Osteocyte (in vitro differentiated cells): ENCODE measurements around the gene ADCY4. TPM values are rescaled to one million over a fixed set of nuclear protein-coding genes. Genes with fewer than 3 reads are reported as not detected.
"Not testable (repeated sequence)": the region's sequence is repeated elsewhere in the genome, so short reads cannot be mapped to it uniquely, and the experiment has no call there.

Source experiments
- DNase-seq: peaks from one replicate; pipeline ENCODE4 v3.0.0; 2021; ENCODE audit warnings: mixed read lengths; ENCODE audit not compliant: unreplicated experiment; ENCODE audit errors: extremely low spot score
- H3K27ac Mint-ChIP-seq: one replicate; pipeline ENCODE4 v1.8.0; 2021; ENCODE audit warnings: mild to moderate bottlenecking, mixed read lengths; ENCODE audit not compliant: unreplicated experiment
- H3K27me3 Mint-ChIP-seq: one replicate; pipeline ENCODE4 v1.8.0; 2021; ENCODE audit warnings: mixed read lengths; ENCODE audit not compliant: unreplicated experiment
- H3K36me3 Mint-ChIP-seq: one replicate; pipeline ENCODE4 v1.8.0; 2021; ENCODE audit warnings: mixed read lengths; ENCODE audit not compliant: unreplicated experiment
- H3K4me1 Mint-ChIP-seq: one replicate; pipeline ENCODE4 v1.8.0; 2021; ENCODE audit warnings: mixed read lengths; ENCODE audit not compliant: unreplicated experiment
- H3K4me3 Mint-ChIP-seq: one replicate; pipeline ENCODE4 v1.8.0; 2021; ENCODE audit warnings: mild to moderate bottlenecking, moderate library complexity, mixed read lengths; ENCODE audit not compliant: unreplicated experiment
- H3K9me3 Mint-ChIP-seq: one replicate; pipeline ENCODE4 v1.8.0; 2021; ENCODE audit warnings: mixed read lengths; ENCODE audit not compliant: unreplicated experiment
- total RNA-seq: library from RNA; stranded (reverse); gene quantifications from 2 replicates; pipeline ENCODE4 v1.2.1, GENCODE V29; 2021
- TF ChIP-seq, protein P1 (sequence below): fragments of 200-600 bp; sonication (generic); IDR thresholded peaks from 2 replicates; pipeline ENCODE4 v1.5.0; 2021; ENCODE audit warnings: antibody characterized with exemption, mild to moderate bottlenecking, moderate library complexity

The ADCY4 gene
- total RNA-seq, 1 donor from 2014 or later = 25.3 TPM

DNA sequence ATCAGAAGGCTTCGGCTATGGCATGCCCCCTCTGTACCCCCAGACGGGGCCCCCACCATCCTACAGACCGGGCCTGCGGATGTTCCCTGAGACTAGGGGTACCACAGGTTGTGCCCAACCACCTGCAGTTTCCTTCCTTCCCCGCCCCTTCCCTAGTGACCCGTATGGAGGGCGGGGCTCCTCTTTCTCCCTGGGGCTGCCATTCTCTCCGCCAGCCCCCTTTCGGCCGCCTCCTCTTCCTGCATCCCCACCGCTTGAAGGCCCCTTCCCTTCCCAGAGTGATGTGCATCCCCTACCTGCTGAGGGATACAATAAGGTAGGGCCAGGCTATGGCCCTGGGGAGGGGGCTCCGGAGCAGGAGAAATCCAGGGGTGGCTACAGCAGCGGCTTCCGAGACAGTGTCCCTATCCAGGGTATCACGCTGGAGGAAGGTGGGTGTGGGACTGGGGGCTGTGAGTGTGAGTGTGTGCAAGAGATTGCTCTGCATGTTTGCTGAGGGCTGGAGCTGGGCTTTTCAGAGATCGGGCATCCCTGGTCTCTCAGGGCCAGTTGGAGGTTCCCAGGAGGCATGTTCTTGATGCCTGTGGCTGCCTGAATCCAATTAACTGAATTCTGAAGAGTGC is 41.7 kb upstream of the ADCY4 start:
- Mint-ChIP-seq H3K4me3 (no peak overlapping the region), H3K36me3 (peaks cover 35% of the 10 kb centered on the region), H3K27me3 (no peaks in the 10 kb centered on the region), H3K4me1 (peaks cover 22% of the 10 kb centered on the region), H3K27ac (no peak overlapping the region), H3K9me3 (no peaks in the 10 kb centered on the region)
- DNase-seq = no peak
- TF ChIP-seq, protein P1, sequence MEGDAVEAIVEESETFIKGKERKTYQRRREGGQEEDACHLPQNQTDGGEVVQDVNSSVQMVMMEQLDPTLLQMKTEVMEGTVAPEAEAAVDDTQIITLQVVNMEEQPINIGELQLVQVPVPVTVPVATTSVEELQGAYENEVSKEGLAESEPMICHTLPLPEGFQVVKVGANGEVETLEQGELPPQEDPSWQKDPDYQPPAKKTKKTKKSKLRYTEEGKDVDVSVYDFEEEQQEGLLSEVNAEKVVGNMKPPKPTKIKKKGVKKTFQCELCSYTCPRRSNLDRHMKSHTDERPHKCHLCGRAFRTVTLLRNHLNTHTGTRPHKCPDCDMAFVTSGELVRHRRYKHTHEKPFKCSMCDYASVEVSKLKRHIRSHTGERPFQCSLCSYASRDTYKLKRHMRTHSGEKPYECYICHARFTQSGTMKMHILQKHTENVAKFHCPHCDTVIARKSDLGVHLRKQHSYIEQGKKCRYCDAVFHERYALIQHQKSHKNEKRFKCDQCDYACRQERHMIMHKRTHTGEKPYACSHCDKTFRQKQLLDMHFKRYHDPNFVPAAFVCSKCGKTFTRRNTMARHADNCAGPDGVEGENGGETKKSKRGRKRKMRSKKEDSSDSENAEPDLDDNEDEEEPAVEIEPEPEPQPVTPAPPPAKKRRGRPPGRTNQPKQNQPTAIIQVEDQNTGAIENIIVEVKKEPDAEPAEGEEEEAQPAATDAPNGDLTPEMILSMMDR = no peak

DNA sequence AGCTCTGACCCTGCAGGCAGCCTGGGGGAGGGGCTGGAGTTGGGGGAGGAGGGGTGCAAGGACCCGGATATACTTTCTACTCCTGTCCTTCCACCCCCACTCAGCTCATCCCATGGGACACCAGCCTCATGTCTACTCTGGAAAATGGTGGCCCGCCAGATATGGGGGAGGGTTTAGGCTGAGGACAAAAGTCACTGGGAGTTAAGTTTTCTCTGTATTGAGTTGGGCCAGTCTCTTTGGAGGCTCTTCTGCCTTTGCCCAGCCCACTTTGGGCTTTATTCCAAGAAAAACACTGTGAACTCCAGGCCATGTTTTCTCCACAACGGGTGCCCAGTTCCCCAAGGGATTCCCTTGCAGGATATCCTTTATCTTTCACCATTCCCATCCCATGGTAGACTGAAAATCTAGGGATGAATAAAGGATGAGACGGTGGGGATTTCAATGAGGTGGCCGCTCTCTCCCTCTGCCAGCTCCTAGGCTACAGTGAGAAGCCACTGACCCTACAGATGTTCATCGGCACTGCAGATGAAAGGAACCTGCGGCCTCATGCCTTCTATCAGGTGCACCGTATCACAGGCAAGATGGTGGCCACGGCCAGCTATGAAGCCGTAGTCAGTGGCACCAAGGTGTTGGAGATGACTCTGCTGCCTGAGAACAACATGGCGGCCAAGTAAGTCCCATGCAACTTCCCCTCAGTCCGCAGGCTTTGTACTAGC is 38.0 kb upstream of the ADCY4 start:
- peaks cover 39% of the 10 kb centered on the region for H3K36me3 Mint-ChIP-seq
- TF ChIP-seq, protein P1 = no peak
- H3K27me3 Mint-ChIP-seq = no peaks in the 10 kb centered on the region
- H3K27ac Mint-ChIP-seq = no peak overlapping the region
- no peak overlapping the region for H3K4me3 Mint-ChIP-seq
- DNase-seq = no peak
- no peaks in the 10 kb centered on the region for H3K9me3 Mint-ChIP-seq
- H3K4me1 Mint-ChIP-seq = peaks cover 38% of the 10 kb centered on the region

DNA sequence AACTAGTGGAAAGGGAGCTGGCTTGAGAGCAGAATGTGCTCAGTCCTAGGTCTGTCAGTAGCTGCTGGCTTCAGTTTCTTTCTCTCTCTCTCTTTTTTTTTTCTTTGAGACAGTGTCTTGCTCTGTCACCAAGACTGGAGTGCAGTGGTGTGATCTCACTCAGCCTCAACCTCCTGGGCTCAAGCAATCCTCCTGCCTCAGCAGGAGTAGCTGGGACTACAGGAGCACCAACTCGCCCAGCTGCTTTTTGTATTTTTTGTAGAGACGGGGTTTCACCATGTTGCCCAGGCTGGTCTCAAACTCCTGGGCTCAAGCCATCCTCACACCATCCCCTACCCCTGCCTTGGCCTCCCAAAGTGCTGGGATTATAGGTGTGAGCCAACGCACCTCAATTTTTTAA is 36.7 kb upstream of the ADCY4 start:
- not testable (repeated sequence) for DNase-seq, H3K27me3 Mint-ChIP-seq, H3K9me3 Mint-ChIP-seq, H3K27ac Mint-ChIP-seq
- H3K4me1 Mint-ChIP-seq = peaks cover 46% of the 10 kb centered on the region
- peak overlapping the region; percentile 22 for H3K4me3 Mint-ChIP-seq
- peaks cover 31% of the 10 kb centered on the region for H3K36me3 Mint-ChIP-seq

DNA sequence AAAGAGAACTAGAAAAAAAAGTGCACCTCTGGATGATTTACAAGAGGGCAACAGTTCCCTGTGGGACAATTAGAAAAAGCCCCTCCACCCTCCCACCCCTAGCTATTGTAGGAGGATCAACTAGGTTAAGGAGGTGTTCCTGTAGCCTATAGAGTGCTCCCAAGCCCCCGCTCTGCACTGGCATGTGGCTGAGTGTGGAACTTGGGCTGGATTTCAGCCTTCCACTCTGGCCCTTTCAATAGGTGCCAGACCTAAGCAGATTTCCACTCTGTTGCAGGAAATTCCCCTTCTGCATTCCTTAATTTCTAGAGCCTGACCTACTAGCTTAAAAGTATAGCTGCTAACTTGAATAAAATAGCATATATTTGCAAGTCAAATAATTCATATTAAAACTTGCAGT is 35.9 kb upstream of the ADCY4 start:
- DNase-seq = no peak
- no peak overlapping the region for H3K4me3 Mint-ChIP-seq

DNA sequence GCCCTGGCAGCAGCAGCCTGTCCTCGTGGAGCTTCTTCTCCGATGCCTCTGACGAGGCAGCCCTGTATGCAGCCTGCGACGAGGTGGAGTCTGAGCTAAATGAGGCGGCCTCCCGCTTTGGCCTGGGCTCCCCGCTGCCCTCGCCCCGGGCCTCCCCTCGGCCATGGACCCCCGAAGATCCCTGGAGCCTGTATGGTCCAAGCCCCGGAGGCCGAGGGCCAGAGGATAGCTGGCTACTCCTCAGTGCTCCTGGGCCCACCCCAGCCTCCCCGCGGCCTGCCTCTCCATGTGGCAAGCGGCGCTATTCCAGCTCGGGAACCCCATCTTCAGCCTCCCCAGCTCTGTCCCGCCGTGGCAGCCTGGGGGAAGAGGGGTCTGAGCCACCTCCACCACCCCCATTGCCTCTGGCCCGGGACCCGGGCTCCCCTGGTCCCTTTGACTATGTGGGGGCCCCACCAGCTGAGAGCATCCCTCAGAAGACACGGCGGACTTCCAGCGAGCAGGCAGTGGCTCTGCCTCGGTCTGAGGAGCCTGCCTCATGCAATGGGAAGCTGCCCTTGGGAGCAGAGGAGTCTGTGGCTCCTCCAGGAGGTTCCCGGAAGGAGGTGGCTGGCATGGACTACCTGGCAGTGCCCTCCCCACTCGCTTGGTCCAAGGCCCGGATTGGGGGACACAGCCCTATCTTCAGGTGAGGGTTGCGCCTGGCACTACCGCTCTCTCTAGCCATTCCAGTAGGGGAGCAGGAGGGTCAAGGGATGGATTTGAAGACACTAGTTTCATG is 35.2 kb upstream of the ADCY4 start:
- H3K36me3 Mint-ChIP-seq = peaks cover 27% of the 10 kb centered on the region
- H3K4me1 Mint-ChIP-seq = peaks cover 58% of the 10 kb centered on the region
- no peak for DNase-seq
- no peak overlapping the region for H3K27ac Mint-ChIP-seq
- TF ChIP-seq, protein P1 = no peak
- peak overlapping the region; percentile 18 for H3K4me3 Mint-ChIP-seq
- H3K9me3 Mint-ChIP-seq = no peaks in the 10 kb centered on the region
- H3K27me3 Mint-ChIP-seq = no peaks in the 10 kb centered on the region

More for the DNA sequence above, 35.9 kb upstream of the ADCY4 start:
- Mint-ChIP-seq H3K27ac (no peak overlapping the region), H3K4me1 (peaks cover 51% of the 10 kb centered on the region), H3K36me3 (peaks cover 30% of the 10 kb centered on the region), H3K9me3 (no peaks in the 10 kb centered on the region), H3K27me3 (no peaks in the 10 kb centered on the region)
- TF ChIP-seq, protein P1 = no peak
